Esophagus squamous epithelium (tissue), 5 donors: Measurements from ENCODE around the gene ANKRD22. TPM values are rescaled to one million over a fixed set of nuclear protein-coding genes. Genes with fewer than 3 reads are reported as not detected.

ENCODE experiments used
- DNase-seq: peaks from one replicate; lab custom pipeline; 2025; lab: John Stamatoyannopoulos, UW
- H3K27ac ChIP-seq, 4 donors: fragments of 200-600 bp; sonication (generic); one replicate each; pipeline ENCODE4 v1.5.1; 2016 to 2019; ENCODE audit warnings: mild to moderate bottlenecking in 1 of 4
- H3K27me3 ChIP-seq, 4 donors: fragments of 200-600 bp; sonication (generic); 1 replicate in 3 of 4; 2 replicates in 1 of 4; pipeline versions ENCODE4 v1.5.1 to v1.6.0; 2017 to 2021; ENCODE audit warnings: antibody characterized with exemption in 1 of 4
- H3K36me3 ChIP-seq, 3 donors: fragments of 200-600 bp; sonication (generic); one replicate each; pipeline ENCODE4 v1.5.1; 2016 to 2019
- H3K4me1 ChIP-seq, 3 donors: fragments of 200-600 bp; sonication (generic); one replicate each; pipeline ENCODE4 v1.5.1; 2017 to 2019
- H3K4me3 ChIP-seq, 4 donors: fragments of 200-600 bp; sonication (generic); 1 replicate in 3 of 4; 2 replicates in 1 of 4; pipeline ENCODE4 v1.5.1; 2016 to 2019; ENCODE audit warnings: mild to moderate bottlenecking in 2 of 4, moderate library complexity in 1 of 4
- H3K9me3 ChIP-seq, 3 donors: fragments of 200-600 bp; sonication (generic); one replicate each; pipeline ENCODE4 v1.5.1; 2016 to 2019
- POLR2A ChIP-seq, 4 donors: fragments of 450-650 bp; IDR thresholded peaks; one replicate each; pipeline ENCODE4 v1.6.1; 2017; ENCODE audit warnings: antibody characterized with exemption in 4 of 4, mild to moderate bottlenecking in 4 of 4, moderate library complexity in 3 of 4
- WGBS, 2 donors: methylation state at CpG; one replicate each; pipeline ENCODE4 v1.1.5; 2018; 5-methylcytosine and 5-hydroxymethylcytosine counted together
- intact Hi-C: fragments of 100-400 bp; cut with DNase I; formaldehyde crosslinking; loops from one replicate; pipeline ENCODE4 v1.15.0; 2022
- total RNA-seq, 4 donors: library from RNA; depleted of rRNA; stranded (reverse); fragments of >200 nt; gene quantifications; one replicate each; pipeline ENCODE4 v1.1.0, GENCODE V29; 2016
- TF ChIP-seq, protein P1 (sequence below), 6 experiments: fragments of 450-650 bp in 4 of 6; fragments of 200-600 bp in 2 of 6; sonication (generic) in 2 of 6; IDR thresholded peaks; one replicate each; pipeline ENCODE4 v1.5.1; 2016 to 2019; ENCODE audit warnings: antibody characterized with exemption in 6 of 6, mild to moderate bottlenecking in 4 of 6, moderate library complexity in 4 of 6
- donor health status: DM: yes; HTN: yes; CAD: no.

ANKRD22 gene
- total RNA-seq, 4 donors from 2014 or later = 26.3 to 43.5 (median 31.5) TPM

DNA sequence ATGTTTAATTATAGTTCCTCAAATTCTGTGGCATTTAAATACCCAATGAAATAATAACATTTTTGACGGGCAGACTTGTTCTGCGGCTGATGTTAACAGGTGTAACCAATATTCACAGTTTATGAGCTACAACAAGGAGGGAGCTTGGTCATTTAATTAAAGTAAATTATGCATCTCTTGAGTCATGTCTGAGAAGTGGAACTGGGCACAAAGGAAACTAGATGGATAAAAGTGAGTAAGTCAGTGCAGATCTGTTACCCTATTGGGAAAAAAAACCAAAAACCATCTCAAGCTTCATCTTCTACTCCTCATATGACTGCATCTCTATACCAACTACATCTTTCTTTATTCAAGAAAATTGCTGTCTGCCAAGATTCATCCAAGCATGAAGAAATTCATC lies 24.0 kb downstream of the ANKRD22 start:
- H3K36me3 ChIP-seq = peaks cover 0 to 17% (median 0%) of the 10 kb centered on the region in 3 donors
- TF ChIP-seq, protein P1, sequence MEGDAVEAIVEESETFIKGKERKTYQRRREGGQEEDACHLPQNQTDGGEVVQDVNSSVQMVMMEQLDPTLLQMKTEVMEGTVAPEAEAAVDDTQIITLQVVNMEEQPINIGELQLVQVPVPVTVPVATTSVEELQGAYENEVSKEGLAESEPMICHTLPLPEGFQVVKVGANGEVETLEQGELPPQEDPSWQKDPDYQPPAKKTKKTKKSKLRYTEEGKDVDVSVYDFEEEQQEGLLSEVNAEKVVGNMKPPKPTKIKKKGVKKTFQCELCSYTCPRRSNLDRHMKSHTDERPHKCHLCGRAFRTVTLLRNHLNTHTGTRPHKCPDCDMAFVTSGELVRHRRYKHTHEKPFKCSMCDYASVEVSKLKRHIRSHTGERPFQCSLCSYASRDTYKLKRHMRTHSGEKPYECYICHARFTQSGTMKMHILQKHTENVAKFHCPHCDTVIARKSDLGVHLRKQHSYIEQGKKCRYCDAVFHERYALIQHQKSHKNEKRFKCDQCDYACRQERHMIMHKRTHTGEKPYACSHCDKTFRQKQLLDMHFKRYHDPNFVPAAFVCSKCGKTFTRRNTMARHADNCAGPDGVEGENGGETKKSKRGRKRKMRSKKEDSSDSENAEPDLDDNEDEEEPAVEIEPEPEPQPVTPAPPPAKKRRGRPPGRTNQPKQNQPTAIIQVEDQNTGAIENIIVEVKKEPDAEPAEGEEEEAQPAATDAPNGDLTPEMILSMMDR (IDR thresholded peaks at IDR 0.05) = no peak
- TF ChIP-seq POLR2A (IDR thresholded peaks at IDR 0.05) = no peak
- WGBS, 2 donors = 86 to 93% methylated on average over 2 of the region's 2 CpGs

DNA sequence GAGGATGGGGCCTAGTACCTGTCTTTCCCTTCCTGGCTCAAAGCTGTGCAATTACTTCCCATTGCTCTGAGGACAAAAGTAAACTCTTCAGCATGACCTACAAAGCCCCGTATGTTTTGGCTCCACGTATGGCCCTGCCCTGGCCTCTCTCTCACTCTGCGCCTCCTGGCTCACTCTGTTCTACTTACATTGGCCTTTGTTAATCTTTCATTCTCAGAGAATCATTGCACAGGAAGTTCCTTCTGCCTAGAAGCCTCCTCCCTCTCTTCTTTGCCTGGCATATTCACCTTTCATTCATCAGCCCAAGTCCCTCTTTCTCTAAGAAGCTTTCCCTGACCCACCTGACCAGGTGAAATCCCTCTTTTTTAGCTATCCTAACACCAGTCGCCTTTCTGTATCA lies 25.3 kb downstream of the ANKRD22 start:
- 72 to 81% methylated on average over 4 of the region's 4 CpGs for WGBS, 2 donors
- H3K4me1 ChIP-seq = peaks cover 0 to 8% (median 0%) of the 10 kb centered on the region in 3 donors
- H3K36me3 ChIP-seq = peaks cover 0 to 17% (median 0%) of the 10 kb centered on the region in 3 donors

More for the DNA sequence above, 24.0 kb downstream of the ANKRD22 start:
- DNase-seq = no peak
- intact Hi-C loops = no loop called here
- no peak overlapping the region for H3K27ac ChIP-seq
- H3K9me3 ChIP-seq = no peaks in the 10 kb centered on the region
- H3K4me1 ChIP-seq = peaks cover 0 to 17% (median 0%) of the 10 kb centered on the region in 3 donors
- H3K27me3 ChIP-seq = no peaks in the 10 kb centered on the region
- no peak overlapping the region for H3K4me3 ChIP-seq

DNA sequence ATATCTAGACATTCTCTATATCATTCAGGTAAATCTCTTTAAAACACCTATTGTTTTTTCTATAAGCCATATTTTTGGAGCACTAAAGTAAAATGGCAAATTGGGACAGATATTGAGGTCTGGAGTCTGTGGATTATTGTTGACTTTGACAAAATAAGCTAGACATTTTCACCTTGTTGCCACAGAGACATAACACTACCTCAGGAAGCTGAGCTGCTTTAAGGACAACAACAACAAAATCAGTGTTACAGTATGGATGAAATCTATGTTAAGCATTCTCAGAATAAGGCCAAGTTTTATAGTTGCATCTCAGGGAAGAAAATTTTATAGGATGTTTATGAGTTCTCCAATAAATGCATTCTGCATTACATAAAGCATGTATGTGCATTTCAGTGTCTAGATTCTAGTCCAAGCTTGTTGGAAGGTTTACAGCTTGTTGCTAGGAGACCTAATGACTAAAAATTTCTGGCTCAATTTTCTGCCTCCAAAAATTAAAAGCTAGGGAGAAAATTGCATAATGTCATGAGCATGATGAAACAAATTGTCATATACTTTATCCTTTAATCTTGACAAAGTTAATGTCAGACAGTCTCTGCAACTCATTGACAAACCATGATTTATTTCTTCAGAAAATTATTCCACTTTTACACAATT lies 30.8 kb downstream of the ANKRD22 start:
- no peaks in the 10 kb centered on the region for H3K27me3 ChIP-seq
- peaks cover 0 to 16% (median 0%) of the 10 kb centered on the region in 3 donors for H3K4me1 ChIP-seq
- no peaks in the 10 kb centered on the region for H3K9me3 ChIP-seq
- no peak for TF ChIP-seq POLR2A (IDR thresholded peaks at IDR 0.05)
- TF ChIP-seq, protein P1 (IDR thresholded peaks at IDR 0.05) = no peak
- H3K4me3 ChIP-seq = no peak overlapping the region
- H3K36me3 ChIP-seq = peaks cover 0 to 4% (median 0%) of the 10 kb centered on the region in 3 donors
- no peak for DNase-seq
- no peak overlapping the region for H3K27ac ChIP-seq
- intact Hi-C loops = no loop called here

More for the DNA sequence above, 25.3 kb downstream of the ANKRD22 start:
- no peak for DNase-seq
- no peak for TF ChIP-seq POLR2A (IDR thresholded peaks at IDR 0.05)
- TF ChIP-seq, protein P1 (IDR thresholded peaks at IDR 0.05) = no peak
- Histone ChIP-seq H3K4me3 (no peak overlapping the region), H3K9me3 (no peaks in the 10 kb centered on the region), H3K27me3 (no peaks in the 10 kb centered on the region), H3K27ac (no peak overlapping the region)
- intact Hi-C loops = no loop called here

DNA sequence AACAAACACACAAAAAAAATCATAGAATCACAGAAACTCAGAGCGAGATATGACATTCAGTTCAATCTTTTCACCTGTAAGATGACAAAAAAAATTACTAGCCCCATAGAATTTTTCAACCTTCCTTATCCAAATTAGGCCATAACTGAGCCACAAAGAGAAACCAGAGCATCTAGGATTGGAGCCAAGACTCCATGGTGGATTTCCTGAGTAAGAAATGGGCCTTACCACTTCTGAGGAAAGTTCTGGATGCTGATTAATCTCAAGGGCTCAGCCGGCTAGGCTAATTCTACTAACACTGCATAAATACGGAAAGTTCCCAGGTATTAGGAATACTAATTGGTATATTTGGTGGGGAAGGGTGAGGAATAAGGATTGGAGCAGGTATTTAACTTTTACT lies 32.4 kb downstream of the ANKRD22 start:
- Histone ChIP-seq H3K9me3 (no peaks in the 10 kb centered on the region), H3K27me3 (no peaks in the 10 kb centered on the region), H3K36me3 (peaks cover 0 to 4% (median 0%) of the 10 kb centered on the region in 3 donors), H3K27ac (no peak overlapping the region), H3K4me1 (peaks cover 0 to 16% (median 0%) of the 10 kb centered on the region in 3 donors), H3K4me3 (no peak overlapping the region)
- intact Hi-C loops = loop anchor here (10.0 kb wide), 1 partner anchor 134 kb away; no protein-coding TSS in a partner anchor
- TF ChIP-seq POLR2A (IDR thresholded peaks at IDR 0.05) = no peak
- TF ChIP-seq, protein P1 (IDR thresholded peaks at IDR 0.05) = no peak
- no peak for DNase-seq
- 74 to 76% methylated on average over 3 of the region's 3 CpGs for WGBS, 2 donors

DNA sequence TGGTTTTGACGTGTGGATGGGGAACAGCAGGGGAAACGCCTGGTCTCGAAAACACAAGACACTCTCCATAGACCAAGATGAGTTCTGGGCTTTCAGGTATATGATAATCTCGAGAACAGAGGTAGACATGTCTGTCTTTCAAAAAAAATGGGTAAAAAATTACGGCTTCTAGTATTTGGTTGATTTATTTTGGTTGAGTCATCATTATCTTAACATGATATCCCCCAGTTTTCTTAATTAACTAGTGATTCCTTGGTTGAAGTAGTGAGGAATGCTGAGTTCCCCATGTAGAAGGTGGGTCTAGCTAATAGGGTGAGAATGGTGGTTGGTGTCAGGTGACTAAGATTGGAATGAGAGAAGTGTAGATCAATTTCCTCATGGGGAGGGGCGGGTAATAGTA lies 38.4 kb downstream of the ANKRD22 start:
- Histone ChIP-seq H3K9me3 (no peaks in the 10 kb centered on the region), H3K36me3 (no peaks in the 10 kb centered on the region), H3K27me3 (peaks cover 0 to 6% (median 0%) of the 10 kb centered on the region in 4 donors), H3K4me3 (no peak overlapping the region), H3K27ac (no peak overlapping the region), H3K4me1 (no peaks in the 10 kb centered on the region)
- WGBS, 2 donors = 86% methylated on average over 6 of the region's 6 CpGs
- intact Hi-C loops = loop anchor here (10.0 kb wide), 1 partner anchor 128 kb away; no protein-coding TSS in a partner anchor
- DNase-seq = no peak
- TF ChIP-seq POLR2A (IDR thresholded peaks at IDR 0.05) = no peak
- TF ChIP-seq, protein P1 (IDR thresholded peaks at IDR 0.05) = no peak
